Forelimb muscle (tissue), 1 donor: ENCODE measurements around the gene ENTPD1. TPM values are rescaled to one million over a fixed set of nuclear protein-coding genes. Genes with fewer than 3 reads are reported as not detected.

Experiments used
- DNase-seq: peaks from one replicate; pipeline ENCODE4 v3.0.0-alpha.2; 2013; ENCODE audit warnings: low read depth
- polyA plus RNA-seq: library from polyadenylated mRNA; unstranded; fragments of 120-200 nt; gene quantifications from one replicate; pipeline ENCODE4 v1.2.1, GENCODE V29; 2013; ENCODE audit not compliant: insufficient read length

Gene ENTPD1
- polyA plus RNA-seq, 1 donor, result 12.3 TPM

DNA sequence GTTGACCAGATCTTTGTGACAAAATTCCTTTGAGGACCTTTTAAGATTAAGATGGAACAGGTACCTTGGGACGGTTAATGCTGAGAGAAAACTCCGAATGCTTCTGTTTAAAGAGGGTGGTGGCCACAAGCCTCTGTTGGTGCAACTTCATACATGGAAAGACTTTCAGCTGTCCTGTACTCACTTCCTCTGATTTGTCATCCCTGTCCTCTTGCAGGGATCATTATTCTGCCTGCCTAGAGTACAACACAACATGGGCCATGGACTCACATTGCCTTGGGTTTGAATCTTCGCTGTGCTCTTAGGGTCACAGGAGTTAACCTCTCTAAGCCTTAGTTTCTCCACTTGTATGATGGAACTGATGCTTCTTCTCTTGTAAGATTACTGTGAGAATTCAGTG, 75.1 kb downstream of the ENTPD1 start:
- no peak for DNase-seq

- DNase-seq, result no peak
These were observed 75.6 kb downstream of the ENTPD1 start for GRCh38 chr10:95831515-95831914.

- DNase-seq, result no peak
These were observed 76.5 kb downstream of the ENTPD1 start for GRCh38 chr10:95832216-95833041.

GRCh38 chr10:95833042-95833610, 77.2 kb downstream of the ENTPD1 start:
- no peak for DNase-seq

GRCh38 chr10:95834406-95834805, 78.4 kb downstream of the ENTPD1 start:
- no peak for DNase-seq

DNA sequence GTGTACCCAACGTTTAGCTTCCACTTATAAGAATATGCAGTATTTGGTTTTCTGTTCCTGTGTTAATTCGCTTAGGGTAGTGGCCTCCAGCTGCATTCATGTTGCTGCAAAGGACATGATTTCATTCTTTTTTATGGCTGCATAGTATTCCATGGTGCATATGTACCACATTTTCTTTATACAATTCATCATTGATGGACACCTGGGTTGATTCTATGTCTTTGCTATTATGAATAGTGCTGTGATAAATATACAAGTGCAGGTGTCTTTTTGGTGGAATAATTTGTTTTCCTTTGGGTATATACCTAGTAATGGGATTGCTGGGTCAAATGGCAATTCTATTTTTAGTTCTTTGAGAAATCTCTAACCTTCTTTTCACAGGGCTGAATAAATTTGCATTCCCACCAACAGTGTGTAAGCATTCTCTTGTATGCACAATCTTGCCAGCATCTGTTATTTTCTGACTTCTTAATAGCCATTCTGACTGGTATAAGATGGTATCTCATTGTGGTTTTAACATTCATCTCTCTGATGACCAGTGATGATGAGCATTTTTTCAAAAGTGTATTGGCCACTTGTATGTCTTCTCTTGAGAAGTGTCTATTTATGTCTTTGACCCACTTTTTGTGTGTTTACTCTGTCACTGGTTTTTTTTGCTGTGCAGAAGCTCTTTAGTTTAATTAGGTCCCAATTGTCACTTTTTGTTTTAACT, 79.3 kb downstream of the ENTPD1 start:
- DNase-seq, result no peak

- no peak for DNase-seq
These were observed 79.9 kb downstream of the ENTPD1 start for GRCh38 chr10:95835911-95836310.

- DNase-seq, result no peak
These were observed 80.8 kb downstream of the ENTPD1 start for GRCh38 chr10:95836610-95837355.

DNA sequence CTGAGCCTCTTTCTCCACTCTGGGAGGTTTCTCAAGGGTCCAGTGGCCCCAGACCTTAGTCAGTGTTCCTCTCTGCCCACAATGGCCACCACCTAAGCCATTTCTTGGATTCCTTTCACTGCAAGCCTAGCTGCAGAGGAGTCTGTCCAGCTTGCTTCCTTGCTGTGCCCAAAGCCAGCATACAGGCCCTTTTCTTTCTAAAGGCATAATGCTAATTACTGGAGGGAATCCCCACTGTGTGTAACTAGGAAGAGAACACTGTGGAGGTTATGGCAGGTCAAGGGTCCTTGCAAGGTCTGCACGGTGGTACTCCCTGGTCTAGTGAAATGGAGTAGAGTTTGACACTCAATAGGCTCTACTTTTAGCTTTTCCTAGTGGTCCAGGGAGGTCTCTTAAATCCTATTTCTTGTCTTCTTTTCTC, 81.4 kb downstream of the ENTPD1 start:
- no peak for DNase-seq

DNA sequence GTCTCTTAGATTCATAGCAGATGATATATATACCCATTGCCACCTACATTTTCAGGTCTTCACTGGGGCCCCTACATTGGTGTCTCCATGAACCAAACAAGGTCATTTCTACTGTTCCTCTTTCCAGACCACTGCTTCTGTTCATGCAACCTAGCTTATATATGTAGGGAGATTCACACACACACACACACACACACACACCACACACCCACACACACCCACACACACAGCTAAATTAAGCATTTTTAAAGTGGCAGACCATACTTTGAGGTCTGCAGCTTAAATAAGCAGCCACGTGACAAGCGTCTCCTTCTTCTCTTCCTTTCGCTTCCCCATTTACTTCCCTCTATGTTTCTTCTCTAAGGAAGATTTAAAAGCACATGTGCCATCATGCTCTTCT, 81.8 kb downstream of the ENTPD1 start:
- DNase-seq, result no peak

DNA sequence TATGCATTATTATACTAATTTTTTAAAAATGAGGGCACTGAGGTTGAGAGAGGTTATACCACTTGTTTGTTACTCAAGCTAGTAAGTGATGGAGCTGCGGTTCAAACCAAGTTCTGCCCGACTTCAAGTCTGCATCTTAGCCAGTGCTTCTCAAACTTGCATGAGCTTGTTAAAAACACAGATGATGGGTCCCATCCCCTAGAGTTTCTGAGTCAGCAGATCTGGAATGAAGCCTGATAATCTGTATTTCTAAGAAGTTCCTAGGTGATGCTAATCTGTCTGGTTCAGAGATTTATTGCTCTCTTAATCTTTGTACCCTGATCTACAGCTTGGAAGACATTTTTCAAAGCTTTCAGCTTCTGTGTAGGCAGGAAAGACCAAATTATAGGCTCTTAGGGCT, 84.2 kb downstream of the ENTPD1 start:
- DNase-seq, result no peak

- DNase-seq, result no peak
These were observed 84.7 kb downstream of the ENTPD1 start for GRCh38 chr10:95840681-95841080.

DNA sequence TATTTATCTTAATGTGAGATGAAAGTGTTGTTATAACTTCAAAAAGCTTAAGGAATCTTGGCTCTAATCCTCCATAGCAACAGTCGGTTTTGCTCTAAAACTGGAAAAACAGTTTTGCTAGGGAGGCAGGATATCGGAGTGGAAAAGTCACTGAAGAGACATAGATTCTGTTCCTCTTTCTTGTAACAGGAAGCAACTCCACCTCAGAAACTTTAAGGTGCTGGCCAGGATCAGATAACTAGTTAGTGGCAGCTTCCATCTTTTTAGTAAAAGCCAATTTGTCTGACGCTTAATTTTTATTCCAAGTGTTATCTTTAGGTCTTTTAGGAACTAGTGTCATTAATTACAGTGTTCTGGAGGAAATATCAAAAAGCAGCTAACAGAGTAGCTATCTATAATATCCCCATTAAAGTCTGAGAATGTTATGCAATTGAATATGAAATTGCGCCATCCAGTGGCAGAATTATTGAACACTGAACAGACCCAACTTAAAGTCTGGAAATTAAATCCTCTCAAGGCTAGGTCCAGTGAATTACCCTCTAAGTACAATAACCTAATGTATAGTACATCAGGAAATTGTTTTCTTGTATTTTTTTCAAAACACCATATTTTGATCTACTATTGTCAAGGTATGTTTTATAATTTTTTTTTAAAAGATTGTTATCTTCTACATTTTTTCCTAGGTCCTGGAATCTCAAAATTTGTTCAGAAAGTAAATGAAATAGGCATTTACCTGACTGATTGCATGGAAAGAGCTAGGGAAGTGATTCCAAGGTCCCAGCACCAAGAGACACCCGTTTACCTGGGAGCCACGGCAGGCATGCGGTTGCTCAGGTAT, 85.9 kb downstream of the ENTPD1 start:
- DNase-seq, result no peak

DNA sequence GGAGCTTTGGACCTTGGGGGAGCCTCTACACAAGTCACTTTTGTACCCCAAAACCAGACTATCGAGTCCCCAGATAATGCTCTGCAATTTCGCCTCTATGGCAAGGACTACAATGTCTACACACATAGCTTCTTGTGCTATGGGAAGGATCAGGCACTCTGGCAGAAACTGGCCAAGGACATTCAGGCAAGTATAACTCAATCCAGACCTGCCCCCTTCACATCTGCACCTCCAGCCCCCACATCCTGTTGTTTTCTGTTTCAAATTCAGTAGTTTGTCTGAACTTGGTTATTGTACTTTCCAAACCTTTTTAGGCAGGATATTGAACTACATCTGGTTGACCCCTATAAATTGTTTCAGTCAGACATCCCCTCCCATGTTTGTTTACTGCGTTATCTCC, 89.4 kb downstream of the ENTPD1 start:
- no peak for DNase-seq

GRCh38 chr10:95847007-95847406, 91.0 kb downstream of the ENTPD1 start:
- DNase-seq, result no peak

GRCh38 chr10:95848841-95849240, 92.9 kb downstream of the ENTPD1 start:
- DNase-seq, result no peak

DNA sequence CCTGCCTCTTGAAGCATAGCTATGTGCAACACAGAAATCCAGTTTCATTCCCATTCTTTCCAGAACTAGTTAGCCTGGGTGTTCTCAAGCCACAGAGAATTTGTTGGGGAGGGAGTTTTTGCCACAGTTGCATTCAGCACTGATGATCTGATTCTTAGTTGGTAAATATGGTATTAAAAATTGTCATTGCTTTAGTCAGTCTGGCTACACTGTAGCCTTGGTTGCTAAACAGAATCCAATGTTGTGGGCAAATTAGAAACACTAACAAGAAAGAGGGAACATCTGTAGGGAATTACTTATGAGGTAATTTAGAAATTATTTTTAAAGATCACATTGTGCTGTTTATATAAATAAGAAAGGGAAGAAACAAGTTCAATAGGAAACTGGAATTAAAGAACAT, 94.8 kb downstream of the ENTPD1 start:
- no peak for DNase-seq

DNA sequence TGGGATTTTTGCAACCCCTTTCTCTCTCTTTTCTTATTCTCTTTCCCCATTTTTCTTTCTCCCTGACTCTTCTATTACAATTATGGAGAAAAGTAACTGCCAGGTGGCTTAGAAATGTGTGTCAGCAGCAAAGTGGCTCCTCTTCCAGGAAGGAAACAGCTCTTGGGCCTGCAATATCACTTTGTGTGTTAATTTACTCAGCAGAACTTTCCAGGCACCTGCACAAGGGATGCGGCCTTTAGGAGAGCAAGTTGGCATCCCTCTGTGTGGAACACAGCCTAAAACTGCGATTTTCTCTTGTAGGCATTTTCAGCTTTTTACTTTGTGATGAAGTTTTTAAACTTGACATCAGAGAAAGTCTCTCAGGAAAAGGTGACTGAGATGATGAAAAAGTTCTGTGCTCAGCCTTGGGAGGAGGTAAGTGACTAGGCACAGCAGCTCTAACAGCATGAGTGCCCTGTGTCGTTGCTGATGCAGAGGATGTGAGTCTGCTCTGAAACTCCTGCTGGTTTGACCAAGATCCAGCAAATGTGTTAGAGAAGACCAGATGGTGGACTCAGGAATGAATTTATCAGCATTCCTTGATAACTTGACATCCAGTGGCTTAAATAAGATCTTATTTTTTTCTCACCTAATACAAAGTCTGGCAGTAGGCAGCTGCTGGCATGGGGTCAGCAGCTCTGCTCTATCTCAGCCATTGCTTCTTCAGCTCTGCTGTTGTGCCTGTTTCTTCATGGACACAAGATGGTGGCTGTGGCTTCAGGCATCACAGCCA, 104.4 kb downstream of the ENTPD1 start:
- no peak for DNase-seq

- DNase-seq, result no peak
These were observed 105.4 kb downstream of the ENTPD1 start for GRCh38 chr10:95861386-95861785.
